ENCODE results near the gene EWSR1.

- no peak for TF ChIP-seq CTCF (IDR thresholded peaks at IDR 0.05; ENCODE audit: borderline replicate concordance, extremely low read depth, low read length, poor library complexity, severe bottlenecking)
- TF ChIP-seq EZH2 (IDR thresholded peaks at IDR 0.05; ENCODE audit: borderline replicate concordance, low read depth, low read length, severe bottlenecking): no peak
Measured at GRCh38 chr22:29258407-29259252, 9.4 kb upstream of the EWSR1 start.

Data from DND-41 (cell line).